Bronchial smooth muscle cell (primary cell): ENCODE data around the gene DAZ3. TPM values are rescaled to one million over a fixed set of nuclear protein-coding genes. Genes with fewer than 3 reads are reported as not detected.

Source experiments
- total RNA-seq: library from RNA; depleted of rRNA; stranded (reverse); fragments of >200 nt; gene quantifications from 2 replicates; pipeline ENCODE4 v1.2.1, GENCODE V29; 2014

Gene DAZ3, protein sequence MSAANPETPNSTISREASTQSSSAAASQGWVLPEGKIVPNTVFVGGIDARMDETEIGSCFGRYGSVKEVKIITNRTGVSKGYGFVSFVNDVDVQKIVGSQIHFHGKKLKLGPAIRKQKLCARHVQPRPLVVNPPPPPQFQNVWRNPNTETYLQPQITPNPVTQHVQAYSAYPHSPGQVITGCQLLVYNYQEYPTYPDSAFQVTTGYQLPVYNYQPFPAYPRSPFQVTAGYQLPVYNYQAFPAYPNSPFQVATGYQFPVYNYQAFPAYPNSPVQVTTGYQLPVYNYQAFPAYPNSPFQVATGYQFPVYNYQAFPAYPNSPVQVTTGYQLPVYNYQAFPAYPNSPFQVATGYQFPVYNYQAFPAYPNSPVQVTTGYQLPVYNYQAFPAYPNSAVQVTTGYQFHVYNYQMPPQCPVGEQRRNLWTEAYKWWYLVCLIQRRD
- total RNA-seq = not detected in 2 replicates

DNA sequence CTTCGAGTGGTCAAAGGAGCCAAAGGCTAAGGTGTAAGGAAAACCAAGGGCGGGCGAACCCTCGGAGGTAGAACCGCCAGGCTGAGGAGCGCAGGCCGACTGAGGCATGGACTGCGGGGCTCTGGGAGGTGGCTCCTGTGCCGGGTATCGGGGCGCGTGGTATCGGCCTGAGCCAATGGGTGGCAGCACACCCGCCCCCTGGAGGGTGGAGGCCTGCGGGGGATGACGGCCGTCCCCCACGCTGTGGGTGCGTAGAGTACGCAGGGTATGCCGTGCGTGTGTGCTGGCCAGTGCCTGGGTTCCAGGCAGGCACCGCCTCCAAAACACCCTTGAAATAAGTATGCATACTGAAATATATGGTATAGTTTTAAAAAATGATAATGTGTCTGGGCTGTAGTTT, at the start of gene DAZ3:
Gene DAZ3, minus strand, starts transcription at position 101 of the 400 bp plus-strand sequence. CDS start 208 bp downstream, outside the sequence.

DNA sequence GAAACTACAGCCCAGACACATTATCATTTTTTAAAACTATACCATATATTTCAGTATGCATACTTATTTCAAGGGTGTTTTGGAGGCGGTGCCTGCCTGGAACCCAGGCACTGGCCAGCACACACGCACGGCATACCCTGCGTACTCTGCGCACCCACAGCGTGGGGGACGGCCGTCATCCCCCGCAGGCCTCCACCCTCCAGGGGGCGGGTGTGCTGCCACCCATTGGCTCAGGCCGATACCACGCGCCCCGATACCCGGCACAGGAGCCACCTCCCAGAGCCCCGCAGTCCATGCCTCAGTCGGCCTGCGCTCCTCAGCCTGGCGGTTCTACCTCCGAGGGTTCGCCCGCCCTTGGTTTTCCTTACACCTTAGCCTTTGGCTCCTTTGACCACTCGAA, 20.4 kb upstream of the DAZ3 start, which contains the start of gene DAZ4:
Gene DAZ4, plus strand, starts transcription at position 301 of the 400 bp plus-strand sequence. CDS start 208 bp downstream, outside the sequence.

Other genes starting within 250 kb of the DAZ3 start
- gene BPY2B, start 195.4 kb downstream of the DAZ3 start, total RNA-seq = not detected in 2 replicates
- not detected in 2 replicates for gene DAZ4, start 20.5 kb upstream of the DAZ3 start, total RNA-seq
- gene BPY2C, start 238.7 kb upstream of the DAZ3 start, total RNA-seq = not detected in 2 replicates